GM12872 (cell line): Measurements from ENCODE around the gene DCPS.

Source experiments
- CTCF ChIP-seq: IDR thresholded peaks from 3 replicates; pipeline ENCODE4 v1.5.1; 2011; ENCODE audit warnings: low read depth, mild to moderate bottlenecking, low read length, moderate library complexity; ENCODE audit not compliant: insufficient read depth

DCPS gene

GRCh38 chr11:126355324-126355925 is 51.6 kb downstream of the DCPS start, which contains the start of gene ST3GAL4:
TSS of gene ST3GAL4 (plus strand) at chr11:126355686. CDS start at chr11:126406156, 50,470 bp downstream.
- no peak for TF ChIP-seq CTCF

GRCh38 chr11:126355926-126356897 is 52.4 kb downstream of the DCPS start:
- TF ChIP-seq CTCF: no peak

GRCh38 chr11:126357055-126357962 is 53.4 kb downstream of the DCPS start:
- no peak for TF ChIP-seq CTCF

- no peak for TF ChIP-seq CTCF
Observed at GRCh38 chr11:126357969-126358762, 54.3 kb downstream of the DCPS start.

- no peak for TF ChIP-seq CTCF
Observed at GRCh38 chr11:126358763-126359160, 54.9 kb downstream of the DCPS start.

GRCh38 chr11:126359431-126360048 is 55.7 kb downstream of the DCPS start:
- no peak for TF ChIP-seq CTCF
